ENCODE data around the gene TTC6.

The TTC6 gene

DNA sequence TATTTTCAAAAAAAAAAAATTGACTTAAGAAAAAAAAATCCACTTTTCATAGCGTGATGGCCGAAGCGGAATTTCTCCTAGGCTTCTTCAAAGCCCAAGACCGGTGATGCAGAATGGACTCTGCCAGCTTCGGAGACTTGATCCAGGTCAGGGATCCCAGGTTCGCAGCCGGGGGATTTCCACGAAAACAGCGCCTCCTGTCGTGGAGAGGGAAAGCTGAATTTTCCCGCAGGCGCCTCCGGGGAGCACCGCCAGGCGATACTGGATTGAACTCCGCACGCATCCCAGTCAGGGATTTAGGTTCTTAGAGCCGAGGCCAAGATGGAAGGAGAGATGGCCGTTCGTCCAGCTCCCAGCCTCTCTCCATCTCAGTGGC, 2.1 kb downstream of the TTC6 start:
- no peak for DNase-seq (ENCODE audit: low spot score)

DNA sequence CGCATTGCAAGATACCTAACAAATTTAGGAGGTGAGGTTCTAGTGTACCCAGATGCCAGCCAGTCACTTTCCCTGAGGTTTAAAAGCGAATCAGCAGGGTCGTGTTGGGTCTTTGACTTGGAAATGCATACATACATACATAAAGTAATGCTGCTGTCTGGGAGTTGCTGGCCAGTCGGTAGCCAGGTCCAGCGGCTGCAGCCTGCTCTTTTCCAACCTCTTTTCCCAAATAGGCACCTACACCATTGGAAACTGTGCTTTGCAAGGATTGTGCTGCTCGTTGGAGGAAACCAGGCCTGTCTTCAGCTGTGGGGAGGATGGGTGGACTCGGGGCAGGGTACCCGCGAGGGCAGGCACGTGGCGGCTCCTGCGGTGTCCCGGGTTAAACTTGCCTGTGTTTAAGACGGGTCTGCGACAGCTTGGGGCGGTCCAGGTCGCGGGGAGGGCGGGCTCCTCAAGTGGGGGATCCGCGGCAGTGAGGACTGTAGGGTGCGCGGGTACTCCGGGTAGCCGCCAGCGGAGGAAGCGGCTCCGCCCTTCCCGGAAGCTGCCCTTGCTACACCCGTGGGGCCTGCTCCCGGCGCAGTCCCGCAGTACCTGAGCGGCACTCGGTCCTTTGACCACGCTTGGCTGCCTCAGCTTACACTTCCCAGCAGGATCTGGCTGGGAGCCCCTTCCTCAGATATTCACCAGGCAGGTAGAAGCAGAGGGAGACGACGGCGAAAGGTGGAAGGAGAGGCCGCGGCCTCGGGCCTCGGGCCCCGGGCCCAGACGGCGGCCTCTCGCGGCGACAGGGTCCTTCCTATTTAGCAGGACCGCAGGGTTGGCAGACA, 2.7 kb downstream of the TTC6 start:
- DNase-seq (ENCODE audit: low spot score), result no peak

DNA sequence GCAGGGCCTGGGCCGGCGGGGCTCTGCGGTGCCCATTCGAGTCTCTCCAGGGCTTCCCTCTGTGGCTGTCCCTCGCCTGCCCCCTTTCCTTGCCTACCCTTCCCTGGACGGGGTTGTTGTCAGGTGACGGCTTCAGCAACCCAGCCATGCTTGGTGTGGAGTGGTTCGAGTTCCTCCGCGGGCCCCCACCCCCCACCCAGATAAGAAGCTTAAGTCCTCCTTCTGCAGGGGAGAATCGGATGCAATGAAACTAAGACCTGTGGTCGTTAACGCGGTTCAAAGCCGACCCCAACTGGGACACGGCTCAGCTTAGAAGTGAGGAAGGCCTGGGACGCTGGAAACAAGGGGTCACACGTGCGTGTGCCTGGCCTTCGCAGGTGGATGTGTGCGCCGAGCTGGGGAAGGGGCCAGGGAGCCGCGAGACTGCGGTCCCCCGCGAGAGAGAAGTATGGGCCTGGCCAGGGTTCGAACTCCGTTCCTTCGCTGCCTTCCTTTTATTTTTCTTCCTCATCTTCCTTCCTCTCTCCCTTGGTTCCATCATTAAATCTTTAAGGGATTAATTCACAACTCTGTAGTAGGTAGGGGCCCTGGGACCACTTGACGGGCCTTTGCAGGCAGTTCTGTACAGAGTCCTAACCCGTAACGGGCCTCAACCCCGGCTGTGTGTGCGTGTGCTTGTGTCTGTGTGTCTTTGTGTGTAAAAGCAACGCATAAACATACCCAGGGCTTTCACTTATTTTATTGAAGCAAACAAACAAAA, 3.5 kb downstream of the TTC6 start:
- DNase-seq (ENCODE audit: low spot score), result no peak

GRCh38 chr14:37599507-37600368, 4.3 kb downstream of the TTC6 start:
- no peak for DNase-seq (ENCODE audit: low spot score)

GRCh38 chr14:37600880-37601741, 5.7 kb downstream of the TTC6 start:
- no peak for DNase-seq (ENCODE audit: low spot score)

DNA sequence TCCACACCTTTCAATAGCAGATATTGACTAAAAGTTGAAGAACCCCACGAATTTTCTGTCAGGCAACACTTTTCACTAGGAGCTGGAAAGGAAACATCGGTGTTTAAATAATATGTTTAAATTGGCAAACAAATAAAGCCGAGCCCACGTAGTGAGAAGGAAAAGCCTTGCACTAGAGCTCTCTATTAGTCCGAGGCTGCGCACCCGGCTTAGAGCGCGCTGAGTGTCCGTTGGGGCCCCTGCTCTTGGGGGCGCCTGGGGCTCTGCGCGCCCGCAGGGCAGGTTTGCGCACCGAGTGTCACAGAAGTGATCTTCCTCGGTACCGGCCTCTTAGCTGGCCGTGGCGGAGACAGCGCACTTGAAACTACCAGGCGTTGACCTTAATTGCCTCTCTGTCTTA, 6.4 kb downstream of the TTC6 start:
- DNase-seq (ENCODE audit: low spot score), result no peak

DNA sequence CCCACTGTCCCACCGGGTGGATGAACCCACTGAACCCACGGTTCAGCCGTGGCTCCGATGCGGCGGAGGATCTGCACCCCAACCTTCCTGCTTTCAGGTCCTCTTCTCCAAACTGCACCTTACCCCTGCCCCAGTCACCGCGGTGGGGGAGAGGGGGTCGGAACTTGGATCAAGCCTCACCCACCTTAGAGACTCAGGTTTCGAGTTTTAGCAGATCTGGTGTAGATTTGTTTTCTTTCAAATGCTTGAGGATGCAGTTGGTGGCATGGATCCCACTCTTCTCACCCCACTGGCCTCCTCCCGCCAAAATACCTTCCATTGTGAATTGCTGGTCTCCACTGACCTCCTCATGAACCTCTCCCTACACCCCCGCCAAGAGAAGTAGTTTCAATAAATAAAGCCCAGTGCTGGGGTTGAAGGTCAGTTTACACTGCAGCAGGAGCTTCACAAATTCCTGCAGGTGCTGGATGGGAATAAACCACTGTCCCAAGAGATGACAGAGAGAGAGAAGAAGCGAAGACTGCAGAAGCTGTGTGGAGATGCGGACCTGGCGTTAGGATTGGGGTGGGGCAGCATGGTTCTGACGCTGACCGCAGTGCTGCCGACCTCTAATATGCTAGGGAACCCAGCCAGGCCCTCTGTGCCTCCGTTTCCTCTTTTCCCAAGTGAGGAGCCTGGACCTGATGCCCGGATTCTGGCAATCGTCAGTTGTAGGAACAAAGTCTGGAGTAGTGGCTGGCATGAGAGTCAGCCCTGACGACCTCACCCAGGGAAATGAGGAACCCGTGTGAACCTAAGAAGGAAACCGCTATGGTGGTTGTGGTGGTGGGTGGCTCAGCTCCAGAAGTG, 7.4 kb downstream of the TTC6 start:
- DNase-seq (ENCODE audit: low spot score), result no peak

- DNase-seq (ENCODE audit: low spot score), result no peak
Observed at GRCh38 chr14:37603688-37604251, 8.3 kb downstream of the TTC6 start.

- no peak for DNase-seq (ENCODE audit: low spot score)
Observed at GRCh38 chr14:37606678-37607077, 11.2 kb downstream of the TTC6 start.

GRCh38 chr14:37608649-37609048, 13.2 kb downstream of the TTC6 start:
- no peak for DNase-seq (ENCODE audit: low spot score)

GRCh38 chr14:37610945-37611523, 15.6 kb downstream of the TTC6 start:
- no peak for DNase-seq (ENCODE audit: low spot score)

DNA sequence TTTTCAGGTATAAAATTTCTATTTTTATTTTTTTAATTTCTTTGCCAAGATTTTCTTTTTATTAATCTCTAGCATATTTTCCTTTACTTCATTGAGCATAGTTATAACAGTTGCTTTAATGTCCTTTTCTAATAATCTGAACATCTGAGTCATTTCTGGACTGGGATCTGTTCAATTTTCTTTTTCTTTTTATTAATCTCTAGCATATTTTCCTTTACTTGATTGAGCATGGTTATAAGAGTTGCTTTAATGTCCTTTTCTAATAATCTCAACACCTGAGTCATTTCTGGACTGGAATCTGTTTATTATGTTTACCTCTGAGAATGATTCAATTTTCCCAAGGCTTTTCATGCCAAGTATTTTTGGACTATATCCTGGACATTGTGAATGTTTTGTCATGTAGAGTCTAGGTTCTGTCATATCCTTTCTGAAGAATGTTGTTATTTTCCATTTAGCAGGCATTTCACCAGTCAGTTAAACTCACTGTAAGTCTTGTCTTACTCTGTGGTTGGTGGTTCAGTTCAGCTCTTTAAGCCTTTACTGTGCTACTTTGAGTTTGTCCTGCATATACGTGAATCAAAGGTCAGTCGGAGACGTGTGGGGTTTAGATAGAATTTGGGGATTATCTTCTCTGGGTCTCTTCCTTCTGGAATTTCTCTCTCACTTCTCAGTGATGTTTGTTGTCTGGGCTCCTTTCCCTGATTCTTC, 20.3 kb downstream of the TTC6 start:
- no peak for DNase-seq (ENCODE audit: low spot score)

DNA sequence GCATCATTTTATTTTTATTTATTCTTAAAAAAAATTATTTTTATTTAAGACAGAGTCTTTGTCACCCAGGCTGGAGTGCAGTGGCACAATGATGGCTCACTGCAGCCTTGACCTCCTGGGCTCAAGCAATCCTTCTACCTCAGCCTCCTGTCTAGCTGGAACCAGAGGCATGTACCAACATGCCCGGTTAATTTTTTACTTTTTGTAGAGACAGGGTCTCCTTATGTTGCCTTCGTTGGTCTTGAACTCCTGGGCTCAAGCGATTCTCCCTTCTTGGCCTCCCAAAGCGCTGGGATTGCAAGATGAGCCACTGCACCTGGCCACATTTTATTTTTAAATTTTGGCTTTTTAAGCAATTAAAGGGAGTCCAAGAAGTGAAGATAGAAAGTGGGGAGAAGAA, 21.4 kb downstream of the TTC6 start:
- no peak for DNase-seq (ENCODE audit: low spot score)

GRCh38 chr14:37617864-37618365, 22.5 kb downstream of the TTC6 start:
- DNase-seq (ENCODE audit: low spot score), result no peak

- no peak for DNase-seq (ENCODE audit: low spot score)
Observed at GRCh38 chr14:37618498-37619028, 23.1 kb downstream of the TTC6 start.

DNA sequence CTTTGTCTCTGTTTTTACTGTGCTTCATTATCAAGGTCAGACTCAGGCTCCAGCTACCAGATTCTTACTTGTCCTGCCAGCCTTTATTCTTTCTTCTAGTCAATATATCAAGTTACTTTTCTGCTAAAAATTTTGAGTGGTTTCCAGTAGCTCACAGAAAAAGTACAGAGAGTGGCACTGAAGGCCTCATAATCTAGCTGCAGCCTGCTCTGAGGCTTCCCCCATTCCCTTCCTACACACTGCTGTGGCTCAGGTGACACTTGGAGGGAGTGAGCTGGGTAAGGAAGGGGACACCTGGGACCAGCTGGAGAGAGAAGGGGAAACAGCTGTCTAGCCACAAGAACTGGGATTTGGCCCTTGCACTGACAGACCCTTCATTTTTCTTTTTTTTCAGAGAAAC, 25.4 kb downstream of the TTC6 start:
- no peak for DNase-seq (ENCODE audit: low spot score)

GRCh38 chr14:37622231-37622923, 26.9 kb downstream of the TTC6 start:
- DNase-seq (ENCODE audit: low spot score), result no peak

GRCh38 chr14:37623426-37623951, 28.1 kb downstream of the TTC6 start:
- no peak for DNase-seq (ENCODE audit: low spot score)

Measured in cerebellar cortex (tissue), 1 donor.